Tibial nerve (tissue), 3 donors: ENCODE results near the gene WDR48.

Experiments
- CTCF ChIP-seq, 5 experiments: fragments of 200-600 bp in 3 of 5; fragments of 450-650 bp in 2 of 5; sonication (generic) in 3 of 5; IDR thresholded peaks; one replicate each; pipeline ENCODE4 v1.5.1; 2016 to 2019; ENCODE audit warnings: antibody characterized with exemption in 5 of 5, mild to moderate bottlenecking in 3 of 5, moderate library complexity in 2 of 5
- POLR2A ChIP-seq, 2 donors: fragments of 450-650 bp; IDR thresholded peaks; one replicate each; pipeline ENCODE4 v1.6.1; 2017; ENCODE audit warnings: antibody characterized with exemption in 2 of 2, mild to moderate bottlenecking in 2 of 2, moderate library complexity in 2 of 2

GRCh38 chr3:39124876-39125840, 73.3 kb downstream of the WDR48 start:
- TF ChIP-seq POLR2A (IDR thresholded peaks at IDR 0.05) (no peak), CTCF (IDR thresholded peaks at IDR 0.05) (peak in 3 of 5 experiments; percentile 13 to 25 (median 16))
